ENCODE measurements around the gene CLRN2. TPM values are rescaled to one million over a fixed set of nuclear protein-coding genes. Genes with fewer than 3 reads are reported as not detected.

CLRN2 gene, protein sequence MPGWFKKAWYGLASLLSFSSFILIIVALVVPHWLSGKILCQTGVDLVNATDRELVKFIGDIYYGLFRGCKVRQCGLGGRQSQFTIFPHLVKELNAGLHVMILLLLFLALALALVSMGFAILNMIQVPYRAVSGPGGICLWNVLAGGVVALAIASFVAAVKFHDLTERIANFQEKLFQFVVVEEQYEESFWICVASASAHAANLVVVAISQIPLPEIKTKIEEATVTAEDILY
- not detected for total RNA-seq
- polyA plus RNA-seq, result under 1 TPM in 1 of 2 donors, not detected in 1; 0.19 TPM

DNA sequence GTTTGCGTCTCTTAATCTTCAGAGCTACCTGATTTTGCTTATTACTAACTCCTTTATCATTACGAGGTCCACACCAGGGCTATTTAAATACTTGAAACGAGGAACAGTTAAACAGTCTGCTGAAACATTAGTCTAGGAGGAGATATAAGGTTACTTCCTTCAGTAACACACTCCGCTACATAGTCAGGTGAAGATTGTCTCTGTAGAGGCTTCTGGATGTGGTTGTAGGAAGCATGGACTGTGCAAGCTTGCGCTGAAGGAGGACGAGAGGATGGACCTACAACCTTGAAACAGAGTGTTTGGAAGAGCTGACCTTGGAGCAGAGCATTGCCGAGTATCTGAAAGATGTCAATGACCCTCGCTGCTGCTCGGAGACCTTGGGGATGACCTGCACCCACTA lies at the start of gene CLRN2:
TSS of gene CLRN2 (plus strand) at position 301 of the 400 bp plus-strand sequence. CDS start 102 bp downstream, outside the sequence.
- Histone ChIP-seq H3K27me3 (ENCODE audit: control insufficient read depth in 4 of 4, insufficient read depth in 4 of 4, low read length in 3 of 4) (no peaks in the 10 kb centered on the region), H3K4me3 (ENCODE audit: low read depth in 1 of 3, low read length in 3 of 3) (peak within 1 kb of the TSS in 1 of 3 donors; percentile 18), H3K4me1 (ENCODE audit: control insufficient read depth in 4 of 4, insufficient read depth in 4 of 4, low read length in 3 of 4) (peaks cover 2 to 49% (median 33%) of the 10 kb centered on the region in 4 donors), H3K36me3 (ENCODE audit: control insufficient read depth in 4 of 4, insufficient read depth in 3 of 4, low read depth in 1 of 4, low read length in 3 of 4) (no peaks in the 10 kb centered on the region), H3K9ac (ENCODE audit: low read depth in 1 of 2, low read length in 2 of 2) (no peak within 1 kb of the TSS), H3K9me3 (ENCODE audit: control insufficient read depth in 4 of 4, low read length in 3 of 4) (no peaks in the 10 kb centered on the region), H3K27ac (ENCODE audit: low read depth in 1 of 2, low read length in 2 of 2) (peak within 1 kb of the TSS; percentile 52 to 88)
- no peak for DNase-seq (ENCODE audit: low spot score)
- 72% methylated on average over 9 of the region's 9 CpGs for WGBS
- TF ChIP-seq SP1 (IDR thresholded peaks at IDR 0.05) (no peak), TAF1 (conservative IDR thresholded peaks at IDR 0.05) (no peak), FOXA2 (IDR thresholded peaks at IDR 0.05) (no peak), YY1 (IDR thresholded peaks at IDR 0.05) (no peak)

DNA sequence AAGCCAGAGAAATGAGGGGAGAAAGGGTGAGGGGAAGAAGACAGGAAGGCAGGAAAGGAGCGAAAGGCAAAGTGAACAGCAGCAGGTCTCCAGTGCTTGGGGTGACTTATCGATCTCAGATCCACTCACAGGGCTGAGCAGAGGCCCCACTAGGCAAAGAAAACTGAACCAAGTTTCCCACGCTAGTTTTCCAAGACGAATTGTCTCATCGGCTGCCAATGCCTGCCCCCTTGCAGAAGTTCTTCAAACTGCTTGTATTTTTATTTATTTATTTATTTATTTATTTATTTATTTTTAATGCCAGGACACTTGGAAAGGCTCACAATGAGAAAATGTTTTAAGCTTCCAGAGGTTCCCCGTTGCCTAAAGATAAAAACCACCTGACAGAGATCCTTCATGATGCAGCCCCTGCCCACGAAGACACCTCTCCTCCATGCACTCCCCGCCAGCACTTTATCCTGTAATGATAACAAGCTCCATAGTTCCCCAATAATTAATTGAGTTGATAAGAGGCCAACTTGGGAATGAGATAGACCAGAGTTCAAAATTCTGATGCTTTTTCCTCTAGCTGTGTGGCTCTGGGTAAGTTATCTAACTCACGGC lies 46.2 kb upstream of the CLRN2 start:
- TF ChIP-seq HNF4G (IDR thresholded peaks at IDR 0.05), result no peak
- peak; percentile 28 to 61 for TF ChIP-seq RAD21 (IDR thresholded peaks at IDR 0.05)
- no peak for TF ChIP-seq GABPA (IDR thresholded peaks at IDR 0.05 in 1 of 2, conservative IDR thresholded peaks at IDR 0.05 in 1 of 2)
- TF ChIP-seq, protein P1, sequence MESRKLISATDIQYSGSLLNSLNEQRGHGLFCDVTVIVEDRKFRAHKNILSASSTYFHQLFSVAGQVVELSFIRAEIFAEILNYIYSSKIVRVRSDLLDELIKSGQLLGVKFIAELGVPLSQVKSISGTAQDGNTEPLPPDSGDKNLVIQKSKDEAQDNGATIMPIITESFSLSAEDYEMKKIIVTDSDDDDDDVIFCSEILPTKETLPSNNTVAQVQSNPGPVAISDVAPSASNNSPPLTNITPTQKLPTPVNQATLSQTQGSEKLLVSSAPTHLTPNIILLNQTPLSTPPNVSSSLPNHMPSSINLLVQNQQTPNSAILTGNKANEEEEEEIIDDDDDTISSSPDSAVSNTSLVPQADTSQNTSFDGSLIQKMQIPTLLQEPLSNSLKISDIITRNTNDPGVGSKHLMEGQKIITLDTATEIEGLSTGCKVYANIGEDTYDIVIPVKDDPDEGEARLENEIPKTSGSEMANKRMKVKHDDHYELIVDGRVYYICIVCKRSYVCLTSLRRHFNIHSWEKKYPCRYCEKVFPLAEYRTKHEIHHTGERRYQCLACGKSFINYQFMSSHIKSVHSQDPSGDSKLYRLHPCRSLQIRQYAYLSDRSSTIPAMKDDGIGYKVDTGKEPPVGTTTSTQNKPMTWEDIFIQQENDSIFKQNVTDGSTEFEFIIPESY (IDR thresholded peaks at IDR 0.05), result no peak
- TF ChIP-seq JUND (IDR thresholded peaks at IDR 0.05), result no peak
- TF ChIP-seq EGR1 (IDR thresholded peaks at IDR 0.05; ENCODE audit: low read depth in 2 of 2), result no peak
- TF ChIP-seq, protein P2, sequence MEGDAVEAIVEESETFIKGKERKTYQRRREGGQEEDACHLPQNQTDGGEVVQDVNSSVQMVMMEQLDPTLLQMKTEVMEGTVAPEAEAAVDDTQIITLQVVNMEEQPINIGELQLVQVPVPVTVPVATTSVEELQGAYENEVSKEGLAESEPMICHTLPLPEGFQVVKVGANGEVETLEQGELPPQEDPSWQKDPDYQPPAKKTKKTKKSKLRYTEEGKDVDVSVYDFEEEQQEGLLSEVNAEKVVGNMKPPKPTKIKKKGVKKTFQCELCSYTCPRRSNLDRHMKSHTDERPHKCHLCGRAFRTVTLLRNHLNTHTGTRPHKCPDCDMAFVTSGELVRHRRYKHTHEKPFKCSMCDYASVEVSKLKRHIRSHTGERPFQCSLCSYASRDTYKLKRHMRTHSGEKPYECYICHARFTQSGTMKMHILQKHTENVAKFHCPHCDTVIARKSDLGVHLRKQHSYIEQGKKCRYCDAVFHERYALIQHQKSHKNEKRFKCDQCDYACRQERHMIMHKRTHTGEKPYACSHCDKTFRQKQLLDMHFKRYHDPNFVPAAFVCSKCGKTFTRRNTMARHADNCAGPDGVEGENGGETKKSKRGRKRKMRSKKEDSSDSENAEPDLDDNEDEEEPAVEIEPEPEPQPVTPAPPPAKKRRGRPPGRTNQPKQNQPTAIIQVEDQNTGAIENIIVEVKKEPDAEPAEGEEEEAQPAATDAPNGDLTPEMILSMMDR (IDR thresholded peaks at IDR 0.05; ENCODE audit: low read depth, low read length, missing input control), result peak; percentile 2
- no peak for TF ChIP-seq TAF1 (conservative IDR thresholded peaks at IDR 0.05)
- no peaks in the 10 kb centered on the region for H3K4me1 ChIP-seq (ENCODE audit: control insufficient read depth in 4 of 4, insufficient read depth in 4 of 4, low read length in 3 of 4)
- no peak overlapping the region for H3K27ac ChIP-seq (ENCODE audit: low read depth in 1 of 2, low read length in 2 of 2)
- 70% methylated on average over 9 of the region's 9 CpGs for WGBS
- DNase-seq (ENCODE audit: low spot score), result no peak
- H3K27me3 ChIP-seq (ENCODE audit: control insufficient read depth in 4 of 4, insufficient read depth in 4 of 4, low read length in 3 of 4), result no peaks in the 10 kb centered on the region
- H3K9me3 ChIP-seq (ENCODE audit: control insufficient read depth in 4 of 4, low read length in 3 of 4), result no peaks in the 10 kb centered on the region
- H3K9ac ChIP-seq (ENCODE audit: low read depth in 1 of 2, low read length in 2 of 2), result no peak overlapping the region
- no peaks in the 10 kb centered on the region for H3K36me3 ChIP-seq (ENCODE audit: control insufficient read depth in 4 of 4, insufficient read depth in 3 of 4, low read depth in 1 of 4, low read length in 3 of 4)
- no peak overlapping the region for H3K4me3 ChIP-seq (ENCODE audit: low read depth in 1 of 3, low read length in 3 of 3)

DNA sequence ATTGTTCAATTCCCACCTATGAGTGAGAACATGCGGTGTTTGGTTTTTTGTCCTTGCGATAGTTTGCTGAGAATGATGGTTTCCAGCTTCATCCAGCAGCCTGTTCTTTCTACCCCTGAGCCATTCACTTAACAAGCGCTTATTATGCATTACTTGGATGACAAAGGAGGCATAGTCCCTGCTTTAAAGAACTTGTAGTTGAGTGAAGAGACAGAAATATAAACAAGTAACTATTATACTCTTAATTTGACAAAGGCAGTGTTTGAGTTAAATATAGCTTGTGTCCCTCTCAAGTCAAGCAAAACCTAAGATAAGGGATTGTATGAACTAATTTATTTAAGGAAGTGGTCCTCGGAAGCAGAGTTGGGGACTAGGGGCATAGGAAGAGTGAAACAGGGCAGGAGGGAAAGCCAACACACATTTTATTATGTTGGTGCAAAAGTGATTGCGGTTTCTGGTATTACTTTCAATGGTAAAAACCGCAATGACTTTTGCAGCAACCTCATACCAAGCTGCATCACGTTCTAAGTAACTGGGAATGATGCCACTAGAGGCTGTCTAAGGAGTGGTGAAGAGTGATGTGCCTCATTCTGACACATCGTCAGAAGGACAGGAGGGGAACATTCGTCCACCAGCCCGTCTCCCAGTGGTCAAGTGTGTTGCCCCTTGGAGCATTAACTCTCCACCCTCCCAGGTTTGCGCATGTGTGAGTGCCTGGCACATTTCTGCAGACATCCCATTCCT lies 44.9 kb upstream of the CLRN2 start:
- WGBS, result 88% methylated on average over 11 of the region's 11 CpGs

More for the DNA sequence above, 44.9 kb upstream of the CLRN2 start:
- Histone ChIP-seq H3K9ac (ENCODE audit: low read depth in 1 of 2, low read length in 2 of 2) (no peak overlapping the region), H3K4me3 (ENCODE audit: low read depth in 1 of 3, low read length in 3 of 3) (no peak overlapping the region), H3K27ac (ENCODE audit: low read depth in 1 of 2, low read length in 2 of 2) (no peak overlapping the region), H3K9me3 (ENCODE audit: control insufficient read depth in 4 of 4, low read length in 3 of 4) (no peaks in the 10 kb centered on the region), H3K27me3 (ENCODE audit: control insufficient read depth in 4 of 4, insufficient read depth in 4 of 4, low read length in 3 of 4) (no peaks in the 10 kb centered on the region), H3K36me3 (ENCODE audit: control insufficient read depth in 4 of 4, insufficient read depth in 3 of 4, low read depth in 1 of 4, low read length in 3 of 4) (no peaks in the 10 kb centered on the region), H3K4me1 (ENCODE audit: control insufficient read depth in 4 of 4, insufficient read depth in 4 of 4, low read length in 3 of 4) (no peaks in the 10 kb centered on the region)
- TF ChIP-seq FOXA1 (IDR thresholded peaks at IDR 0.05), result no peak
- no peak for TF ChIP-seq EGR1 (IDR thresholded peaks at IDR 0.05; ENCODE audit: low read depth in 2 of 2)
- no peak for TF ChIP-seq YY1 (IDR thresholded peaks at IDR 0.05)
- no peak for TF ChIP-seq FOXA2 (IDR thresholded peaks at IDR 0.05)
- no peak for TF ChIP-seq GABPA (IDR thresholded peaks at IDR 0.05 in 1 of 2, conservative IDR thresholded peaks at IDR 0.05 in 1 of 2)
- TF ChIP-seq NR2F2 (IDR thresholded peaks at IDR 0.05), result no peak
- no peak for TF ChIP-seq JUND (IDR thresholded peaks at IDR 0.05)
- TF ChIP-seq, protein P2 (IDR thresholded peaks at IDR 0.05; ENCODE audit: low read depth, low read length, missing input control), result no peak
- TF ChIP-seq SP1 (IDR thresholded peaks at IDR 0.05), result no peak
- TF ChIP-seq HNF4A (conservative IDR thresholded peaks at IDR 0.05), result no peak
- DNase-seq (ENCODE audit: low spot score), result no peak

Data from liver (tissue), 9 donors.